Measurements from ENCODE around the gene SNRPN. TPM values are rescaled to one million over a fixed set of nuclear protein-coding genes. Genes with fewer than 3 reads are reported as not detected.
"Not testable (repeated sequence)": the region's sequence is repeated elsewhere in the genome, so short reads cannot be mapped to it uniquely, and the experiment has no call there.

The SNRPN gene
- total RNA-seq, 4 donors from 2014 or later: 42.1 to 67.8 (median 48.3) TPM

DNA sequence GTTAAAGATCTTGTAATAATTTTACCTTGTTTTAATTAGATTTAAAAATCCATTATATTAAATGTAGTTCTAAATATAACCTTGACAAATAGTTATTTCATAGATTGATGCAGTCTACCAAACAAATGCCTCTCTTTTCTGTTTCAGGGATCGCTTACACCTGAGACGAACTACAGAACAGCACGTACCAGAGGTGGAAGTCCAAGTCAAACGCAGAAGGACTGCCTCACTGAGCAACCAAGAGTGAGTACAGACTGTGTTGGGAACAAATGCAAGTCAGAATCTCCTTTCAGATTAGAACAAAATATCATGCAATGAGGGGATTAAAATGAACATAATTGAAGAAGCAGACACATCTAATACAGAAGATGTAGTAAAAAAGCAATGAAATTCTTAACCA is 7.2 kb downstream of the SNRPN start:
- H3K36me3 ChIP-seq: peaks cover 30% of the 10 kb centered on the region
- TF ChIP-seq EP300 (IDR thresholded peaks at IDR 0.05) (no peak), POLR2A (IDR thresholded peaks at IDR 0.05) (no peak), POLR2AphosphoS5 (IDR thresholded peaks at IDR 0.05) (no peak)
- TF ChIP-seq, protein P1, sequence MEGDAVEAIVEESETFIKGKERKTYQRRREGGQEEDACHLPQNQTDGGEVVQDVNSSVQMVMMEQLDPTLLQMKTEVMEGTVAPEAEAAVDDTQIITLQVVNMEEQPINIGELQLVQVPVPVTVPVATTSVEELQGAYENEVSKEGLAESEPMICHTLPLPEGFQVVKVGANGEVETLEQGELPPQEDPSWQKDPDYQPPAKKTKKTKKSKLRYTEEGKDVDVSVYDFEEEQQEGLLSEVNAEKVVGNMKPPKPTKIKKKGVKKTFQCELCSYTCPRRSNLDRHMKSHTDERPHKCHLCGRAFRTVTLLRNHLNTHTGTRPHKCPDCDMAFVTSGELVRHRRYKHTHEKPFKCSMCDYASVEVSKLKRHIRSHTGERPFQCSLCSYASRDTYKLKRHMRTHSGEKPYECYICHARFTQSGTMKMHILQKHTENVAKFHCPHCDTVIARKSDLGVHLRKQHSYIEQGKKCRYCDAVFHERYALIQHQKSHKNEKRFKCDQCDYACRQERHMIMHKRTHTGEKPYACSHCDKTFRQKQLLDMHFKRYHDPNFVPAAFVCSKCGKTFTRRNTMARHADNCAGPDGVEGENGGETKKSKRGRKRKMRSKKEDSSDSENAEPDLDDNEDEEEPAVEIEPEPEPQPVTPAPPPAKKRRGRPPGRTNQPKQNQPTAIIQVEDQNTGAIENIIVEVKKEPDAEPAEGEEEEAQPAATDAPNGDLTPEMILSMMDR (IDR thresholded peaks at IDR 0.05): no peak
- H3K27ac ChIP-seq: no peak overlapping the region
- H3K27me3 ChIP-seq: no peaks in the 10 kb centered on the region
- DNase-seq (ENCODE audit: low spot score in 2 of 2): no peak
- WGBS: 86% methylated on average over 4 of the region's 4 CpGs
- no peak overlapping the region for H3K4me3 ChIP-seq
- H3K4me1 ChIP-seq: no peaks in the 10 kb centered on the region
- H3K9me3 ChIP-seq: no peaks in the 10 kb centered on the region

DNA sequence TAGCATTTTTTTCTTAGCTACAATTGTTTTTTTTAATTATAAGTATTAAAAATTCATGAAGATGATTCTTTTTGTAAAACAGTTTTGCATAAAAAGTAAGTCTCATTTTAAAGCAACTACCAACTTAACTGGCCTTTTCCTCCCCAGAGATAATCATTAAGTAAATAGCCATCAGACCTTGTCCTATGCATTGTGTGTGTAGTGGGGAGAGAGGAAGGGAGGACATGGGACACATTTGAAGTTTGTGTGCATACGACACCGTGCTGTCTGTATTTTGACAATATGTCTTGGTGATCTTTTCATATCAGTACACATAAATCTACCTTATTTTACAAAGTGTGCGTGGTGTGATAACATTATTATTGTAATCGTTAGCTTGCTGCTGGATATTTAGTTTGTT is 8.1 kb downstream of the SNRPN start:
- TF ChIP-seq POLR2AphosphoS5 (IDR thresholded peaks at IDR 0.05): no peak
- TF ChIP-seq EP300 (IDR thresholded peaks at IDR 0.05): no peak
- TF ChIP-seq POLR2A (IDR thresholded peaks at IDR 0.05): no peak
- TF ChIP-seq, protein P1 (IDR thresholded peaks at IDR 0.05): no peak
- H3K27me3 ChIP-seq: no peaks in the 10 kb centered on the region
- H3K4me1 ChIP-seq: no peaks in the 10 kb centered on the region
- no peak overlapping the region for H3K27ac ChIP-seq
- no peak for DNase-seq (ENCODE audit: low spot score in 2 of 2)
- 95% methylated on average over 4 of the region's 4 CpGs for WGBS
- H3K4me3 ChIP-seq: no peak overlapping the region
- H3K9me3 ChIP-seq: no peaks in the 10 kb centered on the region
- peaks cover 36% of the 10 kb centered on the region for H3K36me3 ChIP-seq

DNA sequence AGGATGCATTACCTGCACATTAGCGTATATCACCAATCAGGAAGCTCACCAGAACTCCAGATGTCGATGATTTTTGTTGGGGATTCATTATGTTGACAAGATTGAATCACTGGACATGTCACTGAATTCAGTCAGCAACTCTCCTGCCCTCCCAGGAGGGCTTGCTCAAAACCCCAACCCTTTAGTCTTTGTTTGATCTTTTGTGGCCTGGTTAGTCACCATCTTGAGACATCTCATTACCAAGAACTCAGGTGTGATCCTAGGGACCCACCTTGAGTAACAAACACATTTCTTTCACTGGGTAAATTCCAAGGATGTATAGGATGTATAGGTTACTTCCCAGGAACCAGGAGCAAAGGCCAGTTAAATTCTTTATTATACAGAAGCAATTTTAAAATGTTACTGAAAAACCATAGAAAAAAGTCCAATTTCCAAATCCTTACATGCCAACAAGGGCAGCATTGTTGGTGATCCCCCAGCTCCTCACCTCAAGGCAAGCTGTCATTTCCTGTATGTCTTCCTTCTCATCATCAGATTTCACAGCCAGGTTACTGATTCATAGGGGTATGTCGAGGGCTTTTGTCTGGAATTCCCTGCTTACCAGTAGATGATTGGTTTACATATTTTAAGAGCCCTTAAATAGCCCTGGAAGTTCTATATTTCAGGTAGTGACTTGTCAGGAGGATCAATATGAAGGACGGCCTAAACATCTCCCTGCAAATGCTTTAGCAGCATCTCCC is 11.7 kb downstream of the SNRPN start:
- H3K27me3 ChIP-seq: no peaks in the 10 kb centered on the region
- TF ChIP-seq, protein P1 (IDR thresholded peaks at IDR 0.05): no peak
- TF ChIP-seq POLR2A (IDR thresholded peaks at IDR 0.05) (no peak), POLR2AphosphoS5 (IDR thresholded peaks at IDR 0.05) (no peak), EP300 (IDR thresholded peaks at IDR 0.05) (no peak)
- no peak overlapping the region for H3K4me3 ChIP-seq
- no peak for DNase-seq (ENCODE audit: low spot score in 2 of 2)
- peaks cover 69% of the 10 kb centered on the region for H3K36me3 ChIP-seq
- no peaks in the 10 kb centered on the region for H3K9me3 ChIP-seq
- no peak overlapping the region for H3K27ac ChIP-seq
- WGBS: 80% methylated on average over 4 of the region's 4 CpGs
- no peaks in the 10 kb centered on the region for H3K4me1 ChIP-seq

DNA sequence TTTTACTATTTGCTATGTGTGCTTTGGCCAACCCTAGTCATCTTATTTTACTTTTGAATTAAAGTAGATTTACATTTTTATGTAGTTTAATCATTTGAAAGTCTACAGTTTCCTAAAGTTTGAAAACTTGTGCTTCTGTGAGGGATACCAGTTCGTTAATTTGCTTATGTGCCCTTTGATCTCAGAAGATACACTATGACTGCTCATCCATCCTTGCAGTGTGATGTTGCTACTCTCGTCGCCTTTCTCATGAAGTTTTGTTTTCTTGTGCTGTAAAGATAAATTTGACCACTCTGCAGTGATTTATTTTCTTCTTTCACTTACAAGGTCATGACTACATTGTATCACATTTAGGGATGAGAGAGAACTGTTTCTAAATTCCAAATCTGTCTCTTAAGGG is 16.3 kb downstream of the SNRPN start:
- no peaks in the 10 kb centered on the region for H3K9me3 ChIP-seq
- TF ChIP-seq, protein P1 (IDR thresholded peaks at IDR 0.05): no peak
- TF ChIP-seq EP300 (IDR thresholded peaks at IDR 0.05) (no peak), POLR2A (IDR thresholded peaks at IDR 0.05) (no peak), POLR2AphosphoS5 (IDR thresholded peaks at IDR 0.05) (no peak)
- no peak for DNase-seq (ENCODE audit: low spot score in 2 of 2)
- H3K4me3 ChIP-seq: no peak overlapping the region
- no peaks in the 10 kb centered on the region for H3K4me1 ChIP-seq
- 88% methylated on average over 3 of the region's 3 CpGs for WGBS
- no peak overlapping the region for H3K27ac ChIP-seq
- H3K36me3 ChIP-seq: peaks cover 78% of the 10 kb centered on the region
- no peaks in the 10 kb centered on the region for H3K27me3 ChIP-seq

DNA sequence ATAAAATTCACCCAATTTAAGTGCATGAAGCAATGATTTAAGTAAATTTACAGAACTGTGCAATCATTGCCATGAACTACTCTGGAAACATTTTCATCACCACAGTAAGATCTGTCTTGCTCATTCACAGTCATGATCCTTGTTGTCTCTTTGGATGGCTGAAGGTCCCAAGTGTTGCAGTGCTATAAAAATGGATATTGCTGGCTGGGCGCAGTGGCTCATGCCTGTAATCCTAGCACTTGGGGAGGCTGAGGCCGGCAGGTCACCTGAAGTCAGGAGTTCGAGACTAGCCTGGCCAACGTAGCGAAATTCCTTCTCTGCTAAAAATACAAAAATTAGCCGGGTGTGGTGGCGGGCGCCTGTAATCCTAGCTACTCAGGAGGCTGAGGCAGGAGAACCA is 17.0 kb downstream of the SNRPN start:
- H3K4me3 ChIP-seq: no peak overlapping the region
- DNase-seq (ENCODE audit: low spot score in 2 of 2): no peak
- no peaks in the 10 kb centered on the region for H3K9me3 ChIP-seq
- H3K27me3 ChIP-seq: no peaks in the 10 kb centered on the region
- peaks cover 76% of the 10 kb centered on the region for H3K36me3 ChIP-seq
- WGBS: 95% methylated on average over 7 of the region's 8 CpGs
- no peak overlapping the region for H3K27ac ChIP-seq
- TF ChIP-seq, protein P1 (IDR thresholded peaks at IDR 0.05): no peak
- TF ChIP-seq EP300 (IDR thresholded peaks at IDR 0.05) (no peak), POLR2A (IDR thresholded peaks at IDR 0.05) (no peak), POLR2AphosphoS5 (IDR thresholded peaks at IDR 0.05) (no peak)
- no peaks in the 10 kb centered on the region for H3K4me1 ChIP-seq

DNA sequence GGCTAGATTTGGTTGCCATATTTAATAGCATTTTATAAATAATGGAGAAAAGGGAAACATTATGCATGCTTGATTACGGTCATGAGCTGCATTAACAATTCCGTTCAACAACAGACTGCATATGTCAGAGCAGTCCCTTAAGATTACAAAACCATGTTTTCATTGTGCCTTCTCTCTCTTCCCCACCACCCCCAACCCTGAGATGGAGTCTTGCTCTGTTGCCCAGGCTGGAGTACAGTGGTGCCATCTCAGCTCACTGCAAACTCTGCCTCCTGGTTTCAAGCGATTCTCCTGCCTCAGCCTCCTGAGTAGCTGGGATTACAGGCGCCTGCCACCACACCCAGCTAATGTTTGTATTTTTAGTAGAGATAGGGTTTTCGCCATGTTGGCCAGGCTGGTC is 17.9 kb downstream of the SNRPN start:
- H3K9me3 ChIP-seq; H3K4me1 ChIP-seq; H3K4me3 ChIP-seq; DNase-seq (ENCODE audit: low spot score in 2 of 2); H3K27me3 ChIP-seq; H3K27ac ChIP-seq: not testable (repeated sequence)
- H3K36me3 ChIP-seq: peaks cover 79% of the 10 kb centered on the region
- WGBS: 90% methylated on average over 5 of the region's 5 CpGs
